CD14-positive monocyte (primary cell): ENCODE data around the gene PPP2R3C. TPM values are rescaled to one million over a fixed set of nuclear protein-coding genes. Genes with fewer than 3 reads are reported as not detected.
A peak's percentile ranks its signal among the peaks of the same experiment; 100 is the strongest.

ENCODE experiments used
- DNase-seq, 3 donors: peaks; one replicate each; pipeline ENCODE4 v3.0.0-alpha.2; 2011 to 2022
- H2AFZ ChIP-seq: 2 replicates; pipeline ENCODE4 v1.6.0; 2012; ENCODE audit warnings: mild to moderate bottlenecking, low read depth, low read length, inconsistent platforms; ENCODE audit not compliant: insufficient read depth, poor library complexity, severe bottlenecking
- H3K27ac ChIP-seq, 2 donors: 1 replicate in 1 of 2; 2 replicates in 1 of 2; pipeline ENCODE4 v1.5.1; 2012 to 2013; ENCODE audit warnings: low read length in 2 of 2, control low read depth in 1 of 2, inconsistent platforms in 1 of 2, low read depth in 1 of 2, mild to moderate bottlenecking in 1 of 2
- H3K27me3 ChIP-seq, 2 donors: one replicate each; pipeline versions ENCODE4 v1.6.0 to v1.6.1; 2011 to 2013; ENCODE audit warnings: low read length in 2 of 2; ENCODE audit not compliant: control insufficient read depth in 2 of 2, insufficient read depth in 2 of 2
- H3K36me3 ChIP-seq, 2 donors: replicated peaks in 1 of 2; 1 replicate in 1 of 2; 2 replicates in 1 of 2; pipeline versions ENCODE4 v1.5.1 to v1.6.1; 2012 to 2013; ENCODE audit warnings: low read length in 2 of 2, control low read depth in 1 of 2, inconsistent platforms in 1 of 2, mild to moderate bottlenecking in 1 of 2; ENCODE audit not compliant: insufficient read depth in 2 of 2, control insufficient read depth in 1 of 2
- H3K4me1 ChIP-seq, 2 donors: 1 replicate in 1 of 2; 2 replicates in 1 of 2; pipeline versions ENCODE4 v1.5.1 to v1.6.1; 2012 to 2013; ENCODE audit warnings: low read length in 2 of 2, control low read depth in 1 of 2, inconsistent platforms in 1 of 2, mild to moderate bottlenecking in 1 of 2, moderate library complexity in 1 of 2; ENCODE audit not compliant: insufficient read depth in 2 of 2, control insufficient read depth in 1 of 2
- H3K4me2 ChIP-seq: replicated peaks from 2 replicates; pipeline ENCODE3; 2012; ENCODE audit warnings: low read length, moderate library complexity, mild to moderate bottlenecking; ENCODE audit not compliant: poor library complexity, severe bottlenecking; ENCODE audit errors: extremely low read depth
- H3K4me3 ChIP-seq, 3 experiments: fragments of 200-600 bp in 1 of 3; sonication (generic) in 1 of 3; replicated peaks in 1 of 3; 1 replicate in 2 of 3; 2 replicates in 1 of 3; pipeline ENCODE4 v1.5.1; 2011 to 2013; ENCODE audit warnings: low read length in 3 of 3, mild to moderate bottlenecking in 3 of 3, control low read depth in 2 of 3, low read depth in 2 of 3, inconsistent platforms in 1 of 3, moderate library complexity in 1 of 3
- H3K79me2 ChIP-seq: 2 replicates; pipeline ENCODE4 v1.6.0; 2012; ENCODE audit warnings: mild to moderate bottlenecking, control low read depth, inconsistent platforms, low read length, moderate library complexity; ENCODE audit not compliant: insufficient read depth
- H3K9ac ChIP-seq: 2 replicates; pipeline ENCODE4 v1.6.0; 2017; ENCODE audit warnings: low read length, mild to moderate bottlenecking; ENCODE audit not compliant: insufficient read depth, poor library complexity, severe bottlenecking
- H3K9me3 ChIP-seq, 2 donors: replicated peaks in 1 of 2; 1 replicate in 1 of 2; 2 replicates in 1 of 2; pipeline versions ENCODE4 v1.5.1 to v1.6.1; 2012 to 2013; ENCODE audit warnings: low read length in 2 of 2, control low read depth in 1 of 2; ENCODE audit not compliant: control insufficient read depth in 1 of 2, insufficient read depth in 1 of 2
- H4K20me1 ChIP-seq: 2 replicates; pipeline ENCODE4 v1.6.0; 2012; ENCODE audit warnings: mild to moderate bottlenecking, low read length, control low read depth, moderate library complexity; ENCODE audit not compliant: insufficient read depth
- H3K27ac Mint-ChIP-seq, 7 donors: one replicate each; pipeline ENCODE4 v1.8.0; 2020; ENCODE audit warnings: mild to moderate bottlenecking in 7 of 7, mixed read lengths in 7 of 7, moderate library complexity in 6 of 7, inconsistent platforms in 2 of 7
- H3K27me3 Mint-ChIP-seq, 3 donors: one replicate each; pipeline ENCODE4 v1.8.0; 2021 to 2022; ENCODE audit warnings: low read depth in 3 of 3, mild to moderate bottlenecking in 3 of 3, mixed read lengths in 3 of 3, moderate library complexity in 3 of 3, inconsistent platforms in 1 of 3
- H3K36me3 Mint-ChIP-seq, 2 donors: one replicate each; pipeline ENCODE4 v1.8.0; 2020; ENCODE audit warnings: mixed read lengths in 2 of 2, inconsistent platforms in 1 of 2, mild to moderate bottlenecking in 1 of 2
- H3K4me1 Mint-ChIP-seq: one replicate; pipeline ENCODE4 v1.8.0; 2020; ENCODE audit warnings: mild to moderate bottlenecking, mixed read lengths
- H3K4me3 Mint-ChIP-seq, 2 donors: one replicate each; pipeline ENCODE4 v1.8.0; 2020; ENCODE audit warnings: mild to moderate bottlenecking in 2 of 2, mixed read lengths in 2 of 2, moderate library complexity in 1 of 2
- H3K9me3 Mint-ChIP-seq, 7 donors: one replicate each; pipeline ENCODE4 v1.8.0; 2020 to 2022; ENCODE audit warnings: mixed read lengths in 7 of 7, mild to moderate bottlenecking in 6 of 7, moderate library complexity in 6 of 7, inconsistent platforms in 2 of 7
- CTCF ChIP-seq: fragments of 200-600 bp; IDR thresholded peaks from one replicate; pipeline ENCODE4 v1.8.0; 2022; ENCODE audit warnings: antibody characterized with exemption, mild to moderate bottlenecking
- WGBS: methylation state at CpG from one replicate; pipeline ENCODE4 v1.1.5; 2013; ENCODE audit warnings: missing lambda C conversion rate; ENCODE audit not compliant: insufficient coverage; 5-methylcytosine and 5-hydroxymethylcytosine counted together
- intact Hi-C, 2 donors: fragments of 100-400 bp; cut with micrococcal nuclease; formaldehyde crosslinking; loops; one replicate each; pipeline versions ENCODE4 v1.15.0 to v1.15.1; 2023
- polyA plus RNA-seq, 3 donors: library from polyadenylated mRNA; depleted of rRNA in 1 of 3; unstranded in 2 of 3; stranded (reverse) in 1 of 3; fragments of 300-500 nt in 2 of 3; fragments of >200 nt in 1 of 3; fragmentation: Illumina TruSeq in 2 of 3; gene quantifications; 1 replicate in 2 of 3; 2 replicates in 1 of 3; pipeline ENCODE4 v1.2.3, GENCODE V29; 2012 to 2021

PPP2R3C gene
- polyA plus RNA-seq, 3 donors, result 21.4 to 131 (median 122) TPM

GRCh38 chr14:35121026-35121886 lies 534 bp downstream of the PPP2R3C start:
- H3K9ac ChIP-seq, result peak overlapping the region; percentile 93
- peaks cover 23 to 26% of the 10 kb centered on the region in 2 donors for H3K4me1 ChIP-seq
- peak overlapping the region; percentile 75 to 97 (median 96) for H3K4me3 ChIP-seq
- Mint-ChIP-seq H3K36me3 (peaks cover 17 to 36% of the 10 kb centered on the region in 2 donors), H3K27ac (peak overlapping the region; percentile 98 to 100 (median 100)), H3K4me1 (peaks cover 59% of the 10 kb centered on the region), H3K27me3 (peaks cover 0 to 2% (median 2%) of the 10 kb centered on the region in 3 donors), H3K4me3 (peak overlapping the region; percentile 94 to 99), H3K9me3 (peaks cover 0 to 3% (median 0%) of the 10 kb centered on the region in 7 donors)
- no peaks in the 10 kb centered on the region for H3K9me3 ChIP-seq
- intact Hi-C loops, result loop anchor here (2.0 to 10.0 kb wide), 10 partner anchors 74 to 694 kb away; partner anchors contain the start of genes FAM177A1 (in 2 of the 2), PSMA6 (in 2 of the 2), NFKBIA (in 1 of the 2) and SPTSSA (in 1 of the 2)
- WGBS, result 20% methylated on average over 22 of the region's 34 CpGs
- DNase-seq, result peak in 1 of 3 donors; percentile 2
- H3K27me3 ChIP-seq, result no peaks in the 10 kb centered on the region
- peaks cover 89% of the 10 kb centered on the region for H3K79me2 ChIP-seq
- peak overlapping the region; percentile 98 for H2AFZ ChIP-seq
- no peak for TF ChIP-seq CTCF
- H3K27ac ChIP-seq, result peak overlapping the region; percentile 86 to 99
- H3K36me3 ChIP-seq, result peaks cover 0 to 3% of the 10 kb centered on the region in 2 donors
- H4K20me1 ChIP-seq, result peaks cover 16% of the 10 kb centered on the region
- peak overlapping the region; percentile 78 for H3K4me2 ChIP-seq

GRCh38 chr14:35117112-35117511 lies 4.7 kb downstream of the PPP2R3C start:
- H3K4me1 ChIP-seq, result peaks cover 11 to 12% of the 10 kb centered on the region in 2 donors
- intact Hi-C loops, result loop anchor here in 1 of 2 donors (10.0 kb wide), 1 partner anchor 132 kb away; the partner anchor contains the start of gene SRP54
- Mint-ChIP-seq H3K4me3 (no peak overlapping the region), H3K36me3 (peaks cover 42 to 66% of the 10 kb centered on the region in 2 donors), H3K27ac (peak overlapping the region in 3 of 7 donors; percentile 4 to 19 (median 17)), H3K4me1 (peaks cover 35% of the 10 kb centered on the region), H3K27me3 (peaks cover 0 to 2% (median 0%) of the 10 kb centered on the region in 3 donors), H3K9me3 (peaks cover 0 to 9% (median 2%) of the 10 kb centered on the region in 7 donors)
- peaks cover 0 to 1% of the 10 kb centered on the region in 2 donors for H3K9me3 ChIP-seq
- TF ChIP-seq CTCF, result no peak
- H3K9ac ChIP-seq, result no peak overlapping the region
- H3K4me3 ChIP-seq, result no peak overlapping the region
- H4K20me1 ChIP-seq, result peaks cover 47% of the 10 kb centered on the region
- H3K27ac ChIP-seq, result peak overlapping the region in 1 of 2 donors; percentile 57
- DNase-seq, result no peak
- peaks cover 31 to 42% of the 10 kb centered on the region in 2 donors for H3K36me3 ChIP-seq
- no peaks in the 10 kb centered on the region for H3K27me3 ChIP-seq
- peaks cover 86% of the 10 kb centered on the region for H3K79me2 ChIP-seq
- no peak overlapping the region for H2AFZ ChIP-seq
- no peak overlapping the region for H3K4me2 ChIP-seq
- no CpG with 5 or more reads among the region's 2 CpGs for WGBS
